GM19455 (cell line): ENCODE measurements around the gene DCLK1.

ENCODE experiments used
- ATAC-seq: cut with Tn5 transposase; IDR thresholded peaks from one replicate; pipeline ENCODE4 v1.9.1; 2021; ENCODE audit not compliant: unreplicated experiment

Gene DCLK1

DNA sequence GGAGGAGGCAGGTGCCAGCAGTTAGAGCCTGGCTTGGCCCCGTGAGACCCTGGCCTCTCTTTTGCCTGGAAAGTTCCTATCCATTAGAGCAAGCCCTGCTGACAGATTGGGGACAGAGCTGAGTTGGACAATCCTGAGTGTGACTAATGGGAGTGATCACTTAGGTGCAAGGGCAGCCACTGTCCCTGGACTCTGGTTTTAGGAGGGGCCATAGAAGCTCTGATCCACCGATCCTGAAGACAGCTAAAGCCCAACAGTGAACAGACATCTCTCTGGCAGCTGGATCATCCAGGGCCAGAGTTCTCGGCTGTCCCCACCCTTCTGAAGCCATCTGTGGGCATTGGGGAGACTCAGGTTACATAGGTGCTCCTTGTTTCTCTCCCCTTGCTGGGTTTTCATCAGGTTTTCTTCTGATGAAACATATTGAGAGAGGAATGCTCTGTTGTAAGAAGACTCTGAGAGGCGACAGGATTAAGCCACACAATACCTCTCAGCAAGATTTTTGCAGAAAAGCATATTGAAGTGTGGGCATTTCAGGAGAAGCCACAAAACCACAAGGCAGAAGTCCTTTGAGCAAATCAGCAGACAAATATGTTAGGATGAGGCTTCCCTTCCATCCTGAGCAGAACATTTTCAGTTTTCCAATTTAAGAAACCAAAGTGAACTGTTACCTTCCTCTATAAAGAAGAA lies 366.7 kb downstream of the DCLK1 start:
- ATAC-seq: no peak

GRCh38 chr13:35763782-35764123 lies 367.4 kb downstream of the DCLK1 start:
- no peak for ATAC-seq

- no peak for ATAC-seq
These were observed 368.0 kb downstream of the DCLK1 start for GRCh38 chr13:35763060-35763781.

GRCh38 chr13:35761440-35762252 lies 369.5 kb downstream of the DCLK1 start:
- ATAC-seq: no peak

GRCh38 chr13:35760735-35761281 lies 370.4 kb downstream of the DCLK1 start:
- ATAC-seq: no peak

DNA sequence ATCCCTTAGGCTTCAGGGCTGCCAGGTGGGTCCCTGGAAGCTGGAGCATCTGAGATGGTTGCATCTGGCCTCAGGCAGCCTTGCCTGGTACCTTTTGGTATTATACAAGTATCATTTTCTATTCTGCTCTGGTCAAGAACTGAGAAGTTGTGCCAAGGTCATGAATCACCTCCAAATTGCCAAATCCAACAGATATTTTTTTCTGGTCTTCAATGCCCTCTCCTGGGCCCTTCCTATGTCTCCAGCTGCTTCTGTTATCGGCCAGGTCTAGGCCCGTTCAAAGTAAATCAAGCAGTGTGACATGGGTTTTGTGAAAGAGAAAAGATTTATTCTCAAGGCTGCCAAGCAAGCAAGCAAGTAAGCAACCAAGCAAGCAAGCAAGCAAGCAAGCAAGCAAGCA lies 383.6 kb downstream of the DCLK1 start:
- ATAC-seq: no peak

DNA sequence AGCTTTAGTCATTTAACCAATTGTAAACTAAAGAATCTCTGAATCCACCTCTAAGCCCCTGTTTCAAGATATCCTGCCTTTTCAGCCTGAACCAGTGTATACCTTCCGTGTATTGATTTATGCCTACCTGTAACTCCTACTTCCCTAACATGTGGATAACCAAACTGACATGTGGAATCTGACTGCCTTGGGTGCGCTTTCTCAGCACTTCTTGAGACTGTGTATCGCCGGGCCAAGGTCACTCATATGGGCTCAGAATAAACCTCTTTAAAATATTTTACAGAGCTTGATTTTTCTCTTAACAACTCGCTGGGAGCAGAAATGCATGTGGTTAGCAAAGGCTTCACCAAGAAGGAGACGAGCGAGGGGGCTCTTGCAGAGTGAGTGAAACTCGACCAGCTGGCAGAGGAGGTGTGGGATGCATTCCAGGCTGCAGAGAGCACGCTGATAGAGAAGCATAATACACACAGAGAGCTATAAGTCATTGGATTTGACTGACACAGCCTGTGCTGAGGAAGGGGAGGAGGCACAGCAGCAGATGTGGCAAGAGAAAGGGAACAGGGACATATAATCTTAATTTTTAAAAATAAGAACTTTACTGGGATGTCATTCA lies 386.5 kb downstream of the DCLK1 start:
- no peak for ATAC-seq

- no peak for ATAC-seq
These were observed 387.0 kb downstream of the DCLK1 start for GRCh38 chr13:35744144-35744543.

DNA sequence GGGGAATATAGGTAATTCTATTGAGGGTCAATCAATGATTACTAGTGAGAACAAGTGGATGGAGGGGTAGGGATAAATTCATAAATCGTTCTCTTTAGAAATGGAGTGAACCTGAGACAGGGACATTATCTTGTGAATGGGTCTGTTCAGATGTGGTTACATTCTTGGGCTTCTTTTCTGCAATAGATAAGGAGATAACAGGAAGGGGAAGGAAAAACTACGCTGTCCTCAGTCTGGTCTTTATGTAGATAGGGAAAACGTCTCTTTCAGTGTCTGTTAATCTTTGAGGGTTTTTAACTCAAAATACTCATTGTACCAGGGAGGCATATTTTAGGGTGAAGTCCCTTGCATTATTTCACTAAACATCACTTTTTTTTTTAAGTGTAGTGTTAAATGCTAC lies 388.0 kb downstream of the DCLK1 start:
- ATAC-seq: no peak

GRCh38 chr13:35741657-35742056 lies 389.5 kb downstream of the DCLK1 start:
- ATAC-seq: no peak

- ATAC-seq: no peak
These were observed 394.3 kb downstream of the DCLK1 start for GRCh38 chr13:35736876-35737275.

DNA sequence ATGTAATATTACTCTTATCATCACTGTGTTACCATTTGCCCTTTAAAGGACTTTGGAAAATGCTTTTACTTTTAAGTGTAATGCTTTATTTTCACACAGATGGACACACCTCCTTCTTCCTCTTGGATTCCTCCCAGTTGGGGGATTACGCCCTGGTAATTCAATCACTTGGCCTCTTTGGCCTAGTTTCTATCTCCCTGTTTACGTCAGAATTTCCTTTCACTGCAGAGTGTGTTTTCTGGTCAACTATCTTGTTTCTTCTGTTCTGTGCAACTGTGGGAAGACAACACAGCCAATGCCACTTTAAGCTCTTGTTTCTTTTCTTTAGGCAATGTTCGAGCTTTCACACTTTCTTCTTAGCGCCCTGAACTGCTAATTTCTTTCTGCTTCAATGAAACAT lies 397.4 kb downstream of the DCLK1 start:
- ATAC-seq: no peak

- ATAC-seq: no peak
These were observed 398.6 kb downstream of the DCLK1 start for GRCh38 chr13:35732565-35732964.

- no peak for ATAC-seq
These were observed 399.7 kb downstream of the DCLK1 start for GRCh38 chr13:35731471-35731870.

DNA sequence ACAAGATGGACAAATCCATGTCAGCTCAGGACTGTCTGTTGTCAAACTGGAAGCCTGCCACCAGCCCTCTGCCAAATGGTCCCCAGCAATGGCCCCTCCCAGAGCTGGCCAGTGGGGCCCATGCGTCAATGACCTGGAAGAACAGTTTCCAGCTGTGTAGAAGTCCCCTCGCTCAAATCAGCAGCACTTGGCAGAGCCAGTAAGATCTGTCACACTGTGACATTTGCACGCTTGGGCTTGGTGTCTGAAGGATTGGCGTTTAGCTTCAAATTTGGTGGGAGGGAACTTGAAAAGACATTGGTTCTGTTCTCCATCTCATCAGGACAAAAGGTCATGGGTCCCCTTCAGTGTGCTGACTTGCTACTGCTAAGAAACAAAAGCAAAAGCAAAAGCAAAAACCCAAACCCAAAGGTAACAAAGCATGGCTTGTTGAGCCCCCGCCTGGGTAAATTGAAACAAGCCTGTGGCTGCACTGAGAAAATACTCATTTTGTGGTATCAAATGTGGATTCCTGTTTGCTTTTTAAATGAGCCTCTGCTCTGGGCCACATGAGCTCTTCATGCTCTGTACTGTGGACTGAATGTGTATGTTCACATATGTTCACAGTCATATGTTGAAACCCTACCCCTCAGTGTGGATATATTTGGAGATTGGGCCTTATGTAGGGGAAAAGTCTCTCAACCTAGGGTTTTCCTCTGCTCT lies 401.1 kb downstream of the DCLK1 start:
- ATAC-seq: no peak

DNA sequence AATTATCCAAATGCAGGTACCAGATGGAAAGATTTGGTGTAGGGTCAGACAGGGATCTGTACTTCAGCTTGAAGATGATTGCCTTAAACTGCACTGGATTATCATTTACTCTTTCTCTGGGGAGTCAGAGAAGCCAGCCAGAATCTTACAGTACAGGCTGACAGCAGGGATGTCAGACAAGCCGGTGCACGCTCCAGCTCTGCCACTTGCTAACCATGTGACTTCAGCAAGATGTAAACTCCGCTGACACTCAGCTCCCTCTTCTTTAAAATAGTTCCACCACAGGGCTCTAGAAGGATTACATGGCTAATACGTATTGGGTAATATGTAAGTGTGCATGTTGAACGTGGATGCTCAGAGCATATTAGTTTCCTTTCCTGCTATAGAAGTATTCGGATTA lies 403.3 kb downstream of the DCLK1 start:
- ATAC-seq: no peak

- no peak for ATAC-seq
These were observed 406.7 kb downstream of the DCLK1 start for GRCh38 chr13:35724446-35724845.

DNA sequence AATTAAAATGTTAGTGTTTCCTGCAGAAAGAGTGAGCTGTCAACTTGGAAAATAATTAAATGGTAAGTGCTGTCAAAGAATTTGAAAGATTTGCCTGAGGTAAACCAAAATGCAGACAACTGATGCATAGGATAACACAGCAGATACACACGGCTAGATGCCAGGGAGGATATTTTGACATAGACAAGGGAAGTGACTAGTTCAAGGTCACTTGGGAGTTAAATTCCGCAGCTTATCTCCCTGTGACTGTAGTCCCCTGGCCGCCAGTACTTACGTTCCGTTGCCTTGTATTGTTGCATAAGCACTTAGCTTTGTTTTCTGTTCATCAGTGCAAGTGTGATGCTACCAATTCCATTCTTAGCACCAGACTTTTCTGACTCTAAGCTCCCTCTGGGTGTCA lies 407.4 kb downstream of the DCLK1 start:
- no peak for ATAC-seq

DNA sequence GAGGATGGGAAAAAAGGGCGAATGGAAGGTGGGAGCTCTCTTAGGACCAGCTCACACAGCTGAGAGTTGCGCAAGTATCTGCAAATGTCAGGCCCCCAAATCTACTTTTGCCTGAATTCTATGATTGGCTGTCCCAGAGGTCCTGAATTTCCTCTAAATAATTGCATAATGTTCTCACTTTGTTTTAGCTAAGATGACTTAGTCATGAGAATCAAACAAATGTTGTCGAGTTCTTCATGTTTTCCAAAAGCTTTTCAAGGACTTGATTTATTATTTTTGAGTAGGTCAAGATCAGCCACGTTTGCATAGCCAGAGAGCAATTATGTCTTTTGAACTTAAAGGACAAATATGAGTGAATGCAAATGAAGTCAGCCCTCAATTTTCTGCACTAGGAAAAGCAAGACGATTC lies 408.1 kb downstream of the DCLK1 start:
- ATAC-seq: no peak

DNA sequence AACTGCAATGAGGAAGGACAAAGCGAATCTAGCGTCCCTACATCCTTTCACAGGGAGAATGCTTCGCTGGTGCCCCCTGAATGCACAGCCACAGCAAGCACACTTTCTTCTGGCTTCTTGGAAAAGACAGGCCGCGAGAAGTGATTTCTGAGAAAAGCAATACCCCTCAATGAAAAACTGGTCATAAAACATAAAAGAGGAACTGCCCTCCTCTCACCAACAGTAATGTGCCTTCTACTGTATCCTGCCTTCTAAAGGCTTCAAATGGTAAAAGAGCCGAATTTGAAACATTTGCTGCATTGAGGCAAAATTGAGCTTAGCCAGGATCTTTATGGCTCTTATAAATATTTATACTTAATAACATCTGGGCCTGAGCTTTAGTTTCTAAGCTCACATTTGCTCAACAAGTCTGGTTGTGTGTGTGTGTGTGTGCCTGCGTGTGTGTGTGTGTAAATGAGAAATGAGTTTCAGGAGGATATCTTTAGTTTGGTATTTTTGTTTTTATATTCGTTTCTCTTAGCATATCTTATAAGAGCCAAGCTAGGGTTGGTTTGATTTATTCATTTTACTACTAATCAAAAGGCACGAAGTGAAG lies 408.6 kb downstream of the DCLK1 start:
- ATAC-seq: no peak
